Measurements from ENCODE around the gene TBX22.
"Not testable (repeated sequence)": the region's sequence is repeated elsewhere in the genome, so short reads cannot be mapped to it uniquely, and the experiment has no call there.

TBX22 gene, protein sequence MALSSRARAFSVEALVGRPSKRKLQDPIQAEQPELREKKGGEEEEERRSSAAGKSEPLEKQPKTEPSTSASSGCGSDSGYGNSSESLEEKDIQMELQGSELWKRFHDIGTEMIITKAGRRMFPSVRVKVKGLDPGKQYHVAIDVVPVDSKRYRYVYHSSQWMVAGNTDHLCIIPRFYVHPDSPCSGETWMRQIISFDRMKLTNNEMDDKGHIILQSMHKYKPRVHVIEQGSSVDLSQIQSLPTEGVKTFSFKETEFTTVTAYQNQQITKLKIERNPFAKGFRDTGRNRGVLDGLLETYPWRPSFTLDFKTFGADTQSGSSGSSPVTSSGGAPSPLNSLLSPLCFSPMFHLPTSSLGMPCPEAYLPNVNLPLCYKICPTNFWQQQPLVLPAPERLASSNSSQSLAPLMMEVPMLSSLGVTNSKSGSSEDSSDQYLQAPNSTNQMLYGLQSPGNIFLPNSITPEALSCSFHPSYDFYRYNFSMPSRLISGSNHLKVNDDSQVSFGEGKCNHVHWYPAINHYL

DNA sequence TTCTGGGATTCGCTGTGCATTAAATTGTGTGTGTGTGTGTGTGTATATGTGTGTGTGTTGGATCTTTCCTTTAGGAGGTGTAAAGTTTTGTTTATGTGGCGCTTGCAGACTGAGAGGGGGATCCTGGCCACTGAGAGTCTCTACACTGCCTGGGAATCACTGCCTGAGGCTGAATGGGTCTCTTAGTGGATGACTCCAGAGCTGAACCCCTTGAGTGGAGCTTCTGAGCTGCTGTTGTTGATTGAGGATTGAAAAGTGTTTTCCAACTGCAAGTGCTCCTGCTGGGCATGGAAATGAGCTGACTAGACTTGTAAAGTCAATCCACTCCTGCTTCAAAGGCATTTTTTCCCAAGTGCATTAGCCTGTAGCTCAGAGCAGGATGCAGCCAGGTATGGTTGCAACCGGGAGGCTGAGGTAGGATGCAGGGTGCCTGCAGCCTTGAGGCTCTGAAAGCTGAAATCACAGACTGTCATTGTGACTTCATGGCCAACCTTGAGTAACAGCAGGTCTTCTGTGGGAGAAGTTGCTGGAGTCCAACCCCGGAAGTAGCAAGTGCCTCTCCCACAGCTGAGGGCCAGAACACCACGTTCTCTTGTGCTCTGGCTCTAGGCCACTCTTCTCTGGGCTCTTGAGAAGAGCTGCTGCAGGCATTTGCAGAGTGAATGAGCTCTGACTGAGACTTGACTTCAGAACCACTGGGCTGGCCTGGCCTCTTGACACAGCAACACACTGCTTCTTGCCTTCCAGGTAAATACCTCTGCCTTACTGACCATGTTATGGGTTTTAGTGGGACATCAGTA is at the start of gene TBX22:
Gene TBX22 (plus strand): TSS at position 613 of the 800 bp plus-strand sequence. CDS start 7,517 bp downstream, outside the sequence.
- DNase-seq (ENCODE audit: low read depth in 2 of 2): no peak

DNA sequence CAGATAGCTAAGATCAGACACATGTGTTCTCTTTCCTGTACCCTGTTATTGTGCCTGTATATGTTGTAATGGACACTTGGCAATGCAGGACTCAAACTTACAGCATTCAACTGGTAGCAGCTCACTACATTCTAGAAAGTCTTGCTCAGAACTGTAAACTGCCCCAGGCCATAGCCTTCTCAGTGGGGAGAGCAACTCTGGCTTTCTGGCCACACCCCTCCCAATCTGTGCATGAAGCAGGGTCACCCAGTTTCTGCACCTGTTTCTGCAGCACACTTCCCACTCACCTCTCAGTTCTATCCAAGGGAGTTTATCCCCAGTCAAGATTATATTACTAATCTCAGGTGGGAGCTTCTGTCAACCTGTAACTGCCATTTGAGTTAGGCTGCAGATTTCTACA is 38.9 kb upstream of the TBX22 start:
- no peak for DNase-seq (ENCODE audit: low read depth in 2 of 2)

DNA sequence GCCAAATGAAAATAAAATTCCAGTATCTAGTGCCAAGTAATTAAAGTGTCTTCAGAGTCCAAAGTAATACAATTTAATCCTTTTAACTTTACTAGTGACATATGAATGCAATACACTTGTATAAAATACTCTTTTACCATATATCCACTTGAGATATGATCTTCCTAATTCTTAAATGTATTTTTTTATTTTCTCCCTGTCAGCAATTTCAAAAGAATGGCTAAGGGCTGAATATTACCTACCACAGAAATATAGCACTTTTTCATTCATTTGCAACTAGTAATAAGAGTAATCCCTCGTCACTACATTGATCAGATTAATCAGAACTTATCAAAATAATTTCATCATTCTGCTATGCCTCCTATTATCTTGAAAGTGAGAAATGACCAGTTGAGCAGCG is 10.1 kb upstream of the TBX22 start:
- no peak for DNase-seq (ENCODE audit: low read depth in 2 of 2)

DNA sequence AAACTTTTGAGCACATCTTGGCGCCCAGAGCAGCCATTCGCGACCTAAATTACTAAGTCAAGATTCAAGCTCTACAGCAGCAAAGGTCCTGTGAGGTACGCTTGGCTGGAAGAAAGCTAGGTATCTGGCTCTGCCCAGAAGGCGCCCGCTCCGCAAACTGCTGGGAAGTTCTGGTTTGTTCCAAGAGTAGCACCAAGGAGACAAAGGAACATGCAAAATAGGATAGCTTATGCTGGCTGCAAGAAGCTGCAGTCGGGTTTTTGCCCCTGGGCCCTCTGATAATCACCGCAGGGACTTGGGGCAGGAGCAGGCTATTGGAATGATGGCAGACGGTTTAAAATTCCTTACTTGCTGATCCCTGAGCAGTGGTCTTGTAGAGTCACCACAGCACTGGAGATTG is 3.0 kb upstream of the TBX22 start:
- DNase-seq (ENCODE audit: low read depth in 2 of 2): no peak

DNA sequence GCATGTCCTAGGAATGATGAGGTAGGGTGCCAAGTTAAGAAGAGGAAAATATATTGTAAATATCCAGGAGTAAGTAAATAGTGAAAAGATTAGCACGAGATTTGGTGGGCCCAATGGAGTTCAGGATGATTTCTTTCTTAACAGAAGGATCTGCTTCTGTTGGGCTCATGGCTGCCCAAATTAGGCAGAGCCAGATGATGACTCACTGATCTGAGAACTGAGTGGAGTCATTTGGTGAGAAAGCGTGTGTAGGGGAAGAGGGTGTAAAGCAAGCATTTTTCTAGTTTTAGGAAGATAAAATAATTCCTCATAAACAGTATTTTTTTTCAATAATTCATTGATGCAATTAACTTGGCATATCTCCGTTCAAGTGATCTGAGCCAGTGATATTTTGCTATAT is 1.6 kb downstream of the TBX22 start:
- no peak for DNase-seq (ENCODE audit: low read depth in 2 of 2)

DNA sequence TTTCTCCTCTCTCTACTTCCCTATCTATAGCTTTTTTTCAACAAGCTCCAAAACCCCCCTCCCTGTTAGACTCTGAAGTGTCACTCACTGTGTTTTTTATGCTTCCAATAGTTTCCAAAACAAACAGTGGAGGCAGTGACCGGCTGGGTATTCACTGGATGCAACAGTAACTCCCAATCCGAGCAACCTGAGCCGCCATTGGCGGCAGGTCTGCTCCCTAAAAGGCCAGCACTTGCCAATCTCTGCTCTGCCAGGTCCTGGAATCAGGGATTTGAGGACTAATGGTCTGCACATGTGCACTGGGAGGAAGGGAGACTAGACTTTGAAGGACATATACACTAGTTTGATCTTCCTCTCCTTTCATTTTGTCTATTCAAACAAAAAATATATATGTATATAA is 7.1 kb downstream of the TBX22 start:
- no peak for DNase-seq (ENCODE audit: low read depth in 2 of 2)

DNA sequence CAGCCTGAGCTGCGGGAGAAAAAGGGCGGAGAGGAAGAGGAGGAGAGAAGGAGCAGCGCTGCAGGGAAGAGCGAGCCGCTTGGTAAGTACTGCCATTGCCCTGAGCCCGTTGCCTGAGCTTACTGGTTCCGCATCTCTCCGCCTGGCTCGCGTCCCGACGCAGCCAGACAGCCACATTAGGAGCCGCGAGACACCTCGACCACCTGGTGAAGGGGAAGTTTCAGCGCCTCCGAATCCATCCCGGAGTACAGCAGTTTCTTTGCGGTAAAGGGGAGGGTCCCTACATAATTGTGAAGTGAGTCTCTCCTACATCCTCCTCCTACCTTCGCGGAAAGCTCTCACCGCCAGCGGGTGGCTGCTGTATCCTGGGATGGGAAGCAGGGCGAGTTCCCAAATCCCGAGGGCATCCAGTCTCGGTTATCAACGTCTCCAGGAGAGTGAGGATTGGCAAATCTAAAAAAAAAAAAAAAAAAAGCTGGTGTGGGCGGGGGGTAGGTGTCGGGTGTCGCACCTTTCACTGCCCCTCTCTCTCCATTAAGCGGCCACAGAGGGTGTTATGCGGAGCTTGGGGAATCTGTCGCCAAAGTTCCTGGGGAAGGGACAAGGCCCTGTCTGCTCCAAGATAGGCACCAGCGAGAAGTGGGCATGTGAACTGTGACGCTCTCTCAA is 7.9 kb downstream of the TBX22 start:
- no peak for DNase-seq (ENCODE audit: low read depth in 2 of 2)

DNA sequence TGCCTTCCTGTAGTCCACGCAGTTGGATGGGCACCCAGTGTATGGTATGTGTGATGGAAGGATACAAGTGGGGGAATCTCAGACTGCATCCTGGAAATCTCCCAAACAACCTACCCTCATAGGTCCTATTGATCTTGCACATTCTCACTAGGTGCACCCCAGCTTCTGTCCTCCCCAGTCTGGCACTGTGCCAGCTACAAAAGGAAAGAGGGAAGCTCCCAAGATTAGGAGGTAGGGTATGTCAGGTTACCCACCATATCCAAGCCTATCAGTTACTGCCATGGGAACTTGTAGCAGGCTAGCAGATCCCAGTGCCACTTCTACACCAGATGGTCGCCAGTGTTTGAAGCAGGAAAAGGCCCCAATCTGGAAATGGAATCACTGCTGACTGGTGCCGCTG is 11.6 kb downstream of the TBX22 start:
- no peak for DNase-seq (ENCODE audit: low read depth in 2 of 2)

DNA sequence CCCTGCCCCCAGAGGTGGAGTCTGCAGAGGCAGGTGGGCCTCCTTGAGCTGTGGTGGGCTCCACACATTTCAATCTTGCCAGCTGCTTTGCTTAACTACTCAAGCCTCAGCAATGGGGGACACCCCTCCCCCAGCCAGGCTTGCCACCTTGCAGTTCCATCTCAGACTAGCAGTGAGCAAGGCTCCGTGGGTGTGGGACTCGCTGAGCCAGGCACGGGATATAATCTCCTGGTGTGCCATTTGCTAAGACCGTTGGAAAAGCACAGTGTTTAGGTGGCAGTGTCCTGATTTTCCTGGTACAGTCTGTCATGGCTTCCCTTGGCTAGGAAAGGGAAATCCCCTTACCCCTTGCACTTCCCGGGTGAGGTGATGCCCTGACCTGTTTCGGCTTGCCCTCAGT is 51.6 kb downstream of the TBX22 start:
- not testable (repeated sequence) for DNase-seq (ENCODE audit: low read depth in 2 of 2)

DNA sequence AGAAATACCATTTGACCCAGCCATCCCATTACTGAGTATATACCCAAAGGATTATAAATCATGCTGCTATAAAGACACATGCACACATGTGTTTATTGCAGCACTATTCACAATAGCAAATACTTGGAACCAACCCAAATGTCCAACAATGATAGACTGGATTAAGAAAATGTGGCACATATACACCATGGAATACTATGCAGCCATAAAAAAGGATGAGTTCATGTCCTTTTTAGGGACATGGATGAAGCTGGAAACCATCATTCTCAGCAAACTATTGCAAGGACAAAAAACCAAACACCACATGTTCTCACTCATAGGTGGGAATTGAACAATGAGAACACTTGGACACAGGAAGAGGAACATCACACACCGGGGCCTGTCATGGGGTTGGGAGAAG is 61.1 kb downstream of the TBX22 start:
- DNase-seq (ENCODE audit: low read depth in 2 of 2): not testable (repeated sequence)

Data from stimulated activated CD8-positive, alpha-beta memory T cell treated with anti-CD3 and anti-CD28 coated beads, Interleukin-15, amount 100 ng/mL, for 48 hours (primary cell).